ENCODE results near the gene GEMIN8. TPM values are rescaled to one million over a fixed set of nuclear protein-coding genes. Genes with fewer than 3 reads are reported as not detected.
A peak's percentile ranks its signal among the peaks of the same experiment; 100 is the strongest.

GEMIN8 gene
- total RNA-seq, 2 donors from 2014 or later = 11.3 to 13.0 TPM

GRCh38 chrX:14030174-14030530, 460 bp upstream of the GEMIN8 start:
- Mint-ChIP-seq H3K4me3 (peak overlapping the region; percentile 92), H3K27me3 (peaks cover 3% of the 10 kb centered on the region), H3K36me3 (ENCODE audit: low read depth) (peaks cover 12% of the 10 kb centered on the region), H3K9me3 (no peaks in the 10 kb centered on the region), H3K27ac (peak overlapping the region; percentile 97), H3K4me1 (peaks cover 17% of the 10 kb centered on the region)
- no peak for ATAC-seq (replicated peaks)

DNA sequence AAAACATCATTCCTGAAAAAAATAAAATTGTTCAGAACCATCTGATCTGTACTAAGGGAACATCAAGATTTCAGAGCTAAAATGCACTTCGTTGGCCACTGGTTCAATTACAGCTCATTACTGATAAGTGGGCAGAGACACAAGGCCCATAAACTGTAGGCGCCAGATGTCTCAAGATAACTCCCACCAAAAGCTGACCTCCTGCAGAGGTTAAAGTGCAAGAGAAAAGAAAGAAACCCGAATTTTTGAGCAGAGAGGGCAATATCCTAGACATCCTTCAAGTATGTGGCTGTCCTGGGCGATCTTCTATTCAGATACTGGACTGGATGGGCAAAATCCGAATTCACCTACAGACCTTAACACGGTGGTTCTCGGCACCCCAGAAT, 660 bp downstream of the GEMIN8 start:
- Mint-ChIP-seq H3K27me3 (peaks cover 3% of the 10 kb centered on the region), H3K4me1 (peaks cover 17% of the 10 kb centered on the region), H3K36me3 (ENCODE audit: low read depth) (peaks cover 12% of the 10 kb centered on the region), H3K9me3 (no peaks in the 10 kb centered on the region), H3K4me3 (peak overlapping the region; percentile 92), H3K27ac (peak overlapping the region; percentile 97)
- no peak for ATAC-seq (replicated peaks)

DNA sequence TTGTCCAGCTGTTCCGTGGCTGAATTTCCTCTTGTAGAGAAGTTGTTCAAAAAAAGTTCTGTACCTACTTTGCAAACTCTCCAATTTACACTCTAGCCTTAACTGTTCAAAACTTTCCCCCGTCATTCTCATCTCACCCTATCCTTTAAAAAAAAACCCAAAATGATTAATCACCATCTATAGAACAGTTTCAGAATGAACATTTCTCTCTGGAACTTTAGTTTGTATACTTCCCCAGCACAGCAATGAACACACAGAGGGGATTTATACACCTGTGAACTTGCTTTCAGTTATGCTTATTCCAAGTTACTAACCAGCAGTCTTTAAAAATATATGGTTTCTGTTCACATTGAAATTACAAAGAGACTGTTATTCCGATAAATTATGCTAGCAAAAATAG, 1.2 kb downstream of the GEMIN8 start:
- no peaks in the 10 kb centered on the region for H3K9me3 Mint-ChIP-seq
- H3K4me3 Mint-ChIP-seq = peak overlapping the region; percentile 92
- peak; percentile 52 for ATAC-seq (replicated peaks)
- peaks cover 17% of the 10 kb centered on the region for H3K4me1 Mint-ChIP-seq
- H3K36me3 Mint-ChIP-seq (ENCODE audit: low read depth) = peaks cover 12% of the 10 kb centered on the region
- H3K27ac Mint-ChIP-seq = peak overlapping the region; percentile 97
- H3K27me3 Mint-ChIP-seq = no peaks in the 10 kb centered on the region

DNA sequence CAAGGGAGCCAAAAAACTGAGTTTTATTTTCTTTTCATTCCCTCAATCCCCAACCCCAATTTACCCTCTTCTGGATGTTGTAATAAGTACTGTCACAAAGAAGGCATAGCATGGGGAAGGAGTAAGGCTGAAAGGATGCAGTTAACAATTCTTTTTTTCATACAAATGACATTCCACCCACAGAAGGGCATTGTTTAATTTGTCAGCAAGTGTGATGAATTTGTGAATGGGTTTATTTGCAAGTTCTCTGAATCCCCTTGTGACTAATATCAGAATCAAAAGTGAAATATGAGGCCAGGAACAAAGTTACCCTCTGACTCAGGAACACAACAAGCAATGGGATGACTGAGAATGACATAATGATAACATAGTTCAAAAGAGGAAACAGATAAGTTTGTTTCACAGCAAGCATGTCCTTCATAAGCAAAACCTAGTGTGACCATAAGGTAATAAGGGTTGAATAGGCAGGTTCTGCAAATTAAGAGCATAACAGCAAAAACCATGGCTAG, 2.1 kb downstream of the GEMIN8 start:
- H3K9me3 Mint-ChIP-seq = no peaks in the 10 kb centered on the region
- H3K36me3 Mint-ChIP-seq (ENCODE audit: low read depth) = peaks cover 12% of the 10 kb centered on the region
- H3K4me1 Mint-ChIP-seq = peaks cover 17% of the 10 kb centered on the region
- peak overlapping the region; percentile 97 for H3K27ac Mint-ChIP-seq
- ATAC-seq (replicated peaks) = peak; percentile 59
- no peaks in the 10 kb centered on the region for H3K27me3 Mint-ChIP-seq
- H3K4me3 Mint-ChIP-seq = peak overlapping the region; percentile 92

- peak overlapping the region; percentile 92 for H3K4me3 Mint-ChIP-seq
- peaks cover 12% of the 10 kb centered on the region for H3K36me3 Mint-ChIP-seq (ENCODE audit: low read depth)
- no peaks in the 10 kb centered on the region for H3K9me3 Mint-ChIP-seq
- no peak for ATAC-seq (replicated peaks)
- peak overlapping the region; percentile 97 for H3K27ac Mint-ChIP-seq
- peaks cover 17% of the 10 kb centered on the region for H3K4me1 Mint-ChIP-seq
- no peaks in the 10 kb centered on the region for H3K27me3 Mint-ChIP-seq
Measured at GRCh38 chrX:14027036-14027435, 2.7 kb downstream of the GEMIN8 start.

DNA sequence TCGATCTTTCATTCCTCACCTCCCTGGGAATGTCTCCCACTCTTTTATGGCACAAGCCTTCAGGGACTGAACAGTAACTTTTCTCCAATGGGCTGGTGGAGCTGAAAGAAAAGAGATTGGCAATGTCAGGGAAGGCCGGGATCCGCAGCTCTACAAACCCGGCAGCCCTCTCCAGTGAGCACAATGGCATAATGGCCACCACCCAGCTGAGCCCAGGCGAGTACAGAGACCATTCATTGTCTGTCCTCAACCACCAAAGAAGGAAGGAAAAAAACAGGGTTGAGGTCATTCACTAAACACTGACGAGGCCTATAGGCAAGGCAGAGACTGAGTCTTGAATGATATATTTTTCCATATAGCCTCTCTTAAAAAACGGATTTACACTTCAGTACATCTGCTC, 3.6 kb downstream of the GEMIN8 start:
- peaks cover 12% of the 10 kb centered on the region for H3K36me3 Mint-ChIP-seq (ENCODE audit: low read depth)
- H3K4me1 Mint-ChIP-seq = peaks cover 13% of the 10 kb centered on the region
- no peaks in the 10 kb centered on the region for H3K9me3 Mint-ChIP-seq
- ATAC-seq (replicated peaks) = no peak
- no peaks in the 10 kb centered on the region for H3K27me3 Mint-ChIP-seq
- H3K27ac Mint-ChIP-seq = no peak overlapping the region
- H3K4me3 Mint-ChIP-seq = peak overlapping the region; percentile 19

DNA sequence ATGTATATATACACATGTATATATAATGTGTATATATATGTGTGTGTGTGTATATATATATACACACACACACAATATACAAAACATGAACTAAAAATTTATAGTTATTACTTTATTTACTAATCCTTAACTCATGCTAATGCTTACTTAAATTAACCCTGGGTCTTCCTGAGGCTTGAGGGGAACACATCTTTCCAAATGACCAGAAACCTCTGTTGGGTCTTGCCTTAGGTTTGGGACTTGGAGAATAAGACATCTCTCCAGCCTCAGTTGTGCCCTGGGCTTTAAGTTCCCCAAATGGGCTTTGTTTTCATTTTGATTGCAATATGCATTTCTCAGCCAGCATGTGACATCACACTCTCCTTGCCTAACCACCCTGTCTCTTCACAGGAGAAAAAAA, 7.7 kb downstream of the GEMIN8 start:
- Mint-ChIP-seq H3K4me3 (no peak overlapping the region), H3K9me3 (no peaks in the 10 kb centered on the region), H3K27me3 (no peaks in the 10 kb centered on the region)

GRCh38 chrX:14017399-14017798, 12.3 kb downstream of the GEMIN8 start:
- H3K27me3 Mint-ChIP-seq = no peaks in the 10 kb centered on the region
- H3K4me3 Mint-ChIP-seq = no peak overlapping the region
- H3K9me3 Mint-ChIP-seq = no peaks in the 10 kb centered on the region
- H3K4me1 Mint-ChIP-seq = no peaks in the 10 kb centered on the region
- peaks cover 51% of the 10 kb centered on the region for H3K36me3 Mint-ChIP-seq (ENCODE audit: low read depth)
- H3K27ac Mint-ChIP-seq = no peak overlapping the region
- no peak for ATAC-seq (replicated peaks)

More for the DNA sequence above, 7.7 kb downstream of the GEMIN8 start:
- Mint-ChIP-seq H3K36me3 (ENCODE audit: low read depth) (peaks cover 16% of the 10 kb centered on the region), H3K4me1 (peaks cover 4% of the 10 kb centered on the region), H3K27ac (no peak overlapping the region)
- no peak for ATAC-seq (replicated peaks)

DNA sequence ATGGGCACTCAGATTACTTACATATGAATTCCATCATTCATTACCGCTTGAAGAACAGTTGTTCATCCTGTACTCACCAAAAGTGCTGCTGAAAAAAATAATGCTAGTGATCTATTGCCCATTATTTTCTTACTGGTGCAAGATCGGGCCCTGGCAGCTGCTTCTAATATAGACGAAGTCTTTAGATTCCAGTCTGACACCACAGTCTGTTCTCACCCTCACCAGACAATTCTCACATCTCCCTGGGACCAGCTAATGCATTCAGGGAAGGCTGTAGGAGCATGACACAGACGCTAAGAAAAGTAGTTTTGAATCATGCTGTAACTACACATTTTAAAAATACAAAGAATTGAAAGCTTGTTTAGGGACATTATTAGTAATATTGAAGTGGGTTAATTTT, 13.8 kb downstream of the GEMIN8 start:
- peak; percentile 21 for ATAC-seq (replicated peaks)
- no peaks in the 10 kb centered on the region for H3K9me3 Mint-ChIP-seq

DNA sequence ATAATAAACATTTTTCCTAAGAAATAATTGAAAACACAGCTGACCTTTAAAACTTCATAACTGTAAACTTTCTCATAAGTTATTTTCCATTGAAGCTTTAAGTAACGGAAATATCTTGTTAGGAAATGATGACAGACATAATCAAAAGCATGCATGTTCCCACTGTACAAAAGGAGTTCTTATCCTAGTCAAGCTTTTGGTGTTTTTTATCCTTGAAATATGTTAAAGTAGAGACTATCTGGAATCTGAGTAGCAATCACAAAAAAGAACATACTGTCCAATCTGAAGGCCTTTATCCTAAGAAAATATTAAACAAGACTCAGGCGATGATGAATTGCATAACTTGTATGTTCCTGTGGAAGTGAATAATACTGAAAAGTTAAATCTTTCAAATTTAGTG, 14.4 kb downstream of the GEMIN8 start:
- no peaks in the 10 kb centered on the region for H3K4me1 Mint-ChIP-seq
- H3K27ac Mint-ChIP-seq = no peak overlapping the region
- no peak for ATAC-seq (replicated peaks)
- H3K27me3 Mint-ChIP-seq = no peaks in the 10 kb centered on the region
- H3K9me3 Mint-ChIP-seq = no peaks in the 10 kb centered on the region
- no peak overlapping the region for H3K4me3 Mint-ChIP-seq
- H3K36me3 Mint-ChIP-seq (ENCODE audit: low read depth) = peaks cover 52% of the 10 kb centered on the region

More for the DNA sequence above, 13.8 kb downstream of the GEMIN8 start:
- peaks cover 51% of the 10 kb centered on the region for H3K36me3 Mint-ChIP-seq (ENCODE audit: low read depth)
- no peak overlapping the region for H3K4me3 Mint-ChIP-seq
- H3K27ac Mint-ChIP-seq = no peak overlapping the region
- H3K4me1 Mint-ChIP-seq = no peaks in the 10 kb centered on the region
- H3K27me3 Mint-ChIP-seq = no peaks in the 10 kb centered on the region

DNA sequence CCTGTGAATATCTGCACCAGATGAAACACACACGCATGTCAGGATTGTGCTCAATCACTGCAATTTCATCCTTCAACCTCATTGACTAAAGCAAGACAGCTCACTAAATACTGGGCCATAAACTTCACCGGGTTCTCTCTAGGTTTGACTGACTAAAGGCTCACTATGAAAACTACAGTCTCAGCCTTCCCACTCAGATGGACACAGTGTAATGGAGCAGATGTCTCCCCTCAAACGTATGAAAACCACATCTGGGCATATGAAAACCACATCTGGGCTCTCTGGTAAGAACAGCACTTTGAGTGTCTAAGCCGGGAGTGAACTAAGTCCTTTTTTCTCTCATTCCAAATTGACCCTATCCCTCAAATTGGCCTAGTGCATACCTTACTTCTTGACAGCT, 15.2 kb downstream of the GEMIN8 start:
- Mint-ChIP-seq H3K27me3 (no peaks in the 10 kb centered on the region), H3K4me1 (no peaks in the 10 kb centered on the region), H3K27ac (peak overlapping the region; percentile 8), H3K36me3 (ENCODE audit: low read depth) (peaks cover 57% of the 10 kb centered on the region), H3K4me3 (no peak overlapping the region), H3K9me3 (no peaks in the 10 kb centered on the region)
- peak; percentile 37 for ATAC-seq (replicated peaks)

DNA sequence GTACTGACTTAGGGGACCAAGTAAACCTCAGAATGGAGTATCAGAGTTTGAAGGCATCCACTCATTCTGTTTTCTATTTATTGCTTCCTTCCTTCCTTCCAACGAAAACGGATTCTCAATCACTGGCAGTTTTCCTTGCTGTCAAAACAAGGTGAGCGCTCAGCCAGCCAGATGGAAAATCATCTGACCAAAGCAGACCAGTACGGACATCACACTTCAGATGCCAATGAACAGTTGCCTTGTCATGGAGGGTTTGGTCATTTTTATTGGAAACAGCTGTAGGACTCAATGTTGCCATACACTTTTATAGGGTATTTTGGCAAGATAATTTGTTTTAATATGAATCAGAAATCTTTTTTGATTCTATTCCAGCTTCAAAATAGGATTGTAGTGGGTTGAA, 16.6 kb downstream of the GEMIN8 start:
- H3K27me3 Mint-ChIP-seq = no peaks in the 10 kb centered on the region
- no peak overlapping the region for H3K4me3 Mint-ChIP-seq
- H3K27ac Mint-ChIP-seq = no peak overlapping the region
- no peaks in the 10 kb centered on the region for H3K9me3 Mint-ChIP-seq
- ATAC-seq (replicated peaks) = no peak
- no peaks in the 10 kb centered on the region for H3K4me1 Mint-ChIP-seq
- H3K36me3 Mint-ChIP-seq (ENCODE audit: low read depth) = peaks cover 60% of the 10 kb centered on the region

DNA sequence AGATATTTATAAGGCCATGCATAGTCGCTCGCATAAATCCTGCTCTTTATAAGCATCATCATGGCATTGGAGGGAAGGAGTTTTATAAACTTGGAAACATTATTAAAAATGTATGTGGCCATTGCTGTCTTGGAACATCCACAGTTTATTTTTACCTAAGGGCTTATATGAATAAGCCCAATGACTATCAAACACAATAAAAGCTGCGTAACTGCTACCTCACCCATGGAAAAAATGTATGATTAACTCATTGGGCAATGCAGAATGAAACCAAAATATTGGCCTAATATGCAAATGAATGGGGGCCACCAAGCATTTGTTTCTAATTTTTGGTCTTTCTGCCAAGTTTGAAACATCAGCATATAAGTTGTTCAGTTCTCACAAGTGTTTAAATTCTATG, 19.1 kb downstream of the GEMIN8 start:
- Mint-ChIP-seq H3K4me3 (no peak overlapping the region), H3K36me3 (ENCODE audit: low read depth) (peaks cover 62% of the 10 kb centered on the region), H3K27ac (no peak overlapping the region), H3K4me1 (no peaks in the 10 kb centered on the region), H3K27me3 (no peaks in the 10 kb centered on the region), H3K9me3 (no peaks in the 10 kb centered on the region)
- no peak for ATAC-seq (replicated peaks)

DNA sequence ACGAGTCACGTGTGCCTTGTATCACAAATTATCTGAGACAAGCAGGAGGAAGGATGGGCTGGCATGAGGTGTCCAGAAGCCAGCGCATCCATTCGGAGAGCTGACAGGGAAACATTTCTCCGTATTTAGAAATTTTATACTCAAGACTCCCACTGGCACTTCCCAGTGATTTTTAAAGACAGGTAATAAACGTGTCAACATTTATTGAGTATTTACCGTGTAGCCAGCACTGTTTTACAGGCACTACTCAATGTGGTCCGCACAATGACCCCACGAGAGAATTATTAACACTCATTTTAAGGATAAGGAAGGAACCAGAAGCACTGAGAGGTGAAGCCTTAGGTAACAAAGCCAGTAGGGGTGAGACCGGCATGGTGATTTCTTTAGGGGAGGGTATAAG, 23.2 kb downstream of the GEMIN8 start:
- H3K27ac Mint-ChIP-seq = no peak overlapping the region
- no peaks in the 10 kb centered on the region for H3K4me1 Mint-ChIP-seq
- H3K4me3 Mint-ChIP-seq = no peak overlapping the region
- no peaks in the 10 kb centered on the region for H3K9me3 Mint-ChIP-seq
- H3K36me3 Mint-ChIP-seq (ENCODE audit: low read depth) = peaks cover 37% of the 10 kb centered on the region
- H3K27me3 Mint-ChIP-seq = no peaks in the 10 kb centered on the region
- no peak for ATAC-seq (replicated peaks)

GRCh38 chrX:14003876-14004425, 25.7 kb downstream of the GEMIN8 start:
- ATAC-seq (replicated peaks) = peak; percentile 83
- H3K27ac Mint-ChIP-seq = no peak overlapping the region
- no peak overlapping the region for H3K4me3 Mint-ChIP-seq
- peaks cover 23% of the 10 kb centered on the region for H3K36me3 Mint-ChIP-seq (ENCODE audit: low read depth)
- no peaks in the 10 kb centered on the region for H3K4me1 Mint-ChIP-seq
- no peaks in the 10 kb centered on the region for H3K27me3 Mint-ChIP-seq
- H3K9me3 Mint-ChIP-seq = no peaks in the 10 kb centered on the region

- Mint-ChIP-seq H3K36me3 (ENCODE audit: low read depth) (peaks cover 13% of the 10 kb centered on the region), H3K4me1 (no peaks in the 10 kb centered on the region), H3K9me3 (no peaks in the 10 kb centered on the region), H3K4me3 (no peak overlapping the region), H3K27ac (no peak overlapping the region), H3K27me3 (no peaks in the 10 kb centered on the region)
- no peak for ATAC-seq (replicated peaks)
Measured at GRCh38 chrX:14003028-14003427, 26.7 kb downstream of the GEMIN8 start.
